Right forelimb (tissue), 1 donor: ENCODE results near the gene SYNM.

ENCODE experiments used
- DNase-seq: peaks from one replicate; pipeline ENCODE4 v3.0.0-alpha.2; 2018

SYNM gene

DNA sequence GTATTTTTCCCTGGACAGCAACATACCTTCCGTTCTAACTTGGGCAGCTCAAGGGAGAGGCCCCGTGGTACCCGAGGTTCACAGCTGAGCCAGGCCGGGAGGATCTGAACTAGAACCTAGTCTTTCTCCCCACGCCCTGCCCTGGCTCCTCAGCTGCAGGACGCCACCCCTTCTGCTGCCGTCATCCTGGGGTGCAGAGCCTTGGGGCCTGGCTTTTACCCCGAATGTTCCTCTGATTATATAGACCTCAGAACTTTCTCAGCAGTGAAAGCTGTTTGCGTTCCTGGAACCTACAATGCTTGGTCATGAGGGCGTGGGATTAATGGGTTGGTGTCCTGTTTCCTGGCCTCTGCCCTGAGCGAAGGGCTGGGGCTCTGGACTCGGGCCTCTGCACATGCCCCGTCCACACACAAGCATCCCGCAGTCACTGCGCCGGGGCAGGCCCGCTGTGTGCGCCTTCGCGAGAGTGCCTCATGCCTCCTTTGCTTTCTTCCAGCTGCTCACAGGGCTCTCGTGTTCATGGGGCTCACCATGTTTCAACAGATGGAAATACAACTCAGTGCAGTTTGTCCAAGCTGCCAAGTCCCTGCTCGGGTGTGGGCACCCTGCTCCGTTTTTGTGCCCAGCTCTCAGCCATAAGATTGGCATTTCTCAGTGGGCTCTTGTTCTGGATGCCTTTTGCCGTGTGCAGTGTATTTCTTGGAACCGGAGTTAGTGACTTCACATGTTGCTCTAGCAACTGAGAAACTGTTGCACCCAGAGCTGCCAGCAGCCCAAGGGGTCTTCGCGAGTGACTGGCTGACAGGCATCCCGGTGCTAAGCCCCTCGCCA is 20.4 kb downstream of the SYNM start:
- DNase-seq, result peak; percentile 53

DNA sequence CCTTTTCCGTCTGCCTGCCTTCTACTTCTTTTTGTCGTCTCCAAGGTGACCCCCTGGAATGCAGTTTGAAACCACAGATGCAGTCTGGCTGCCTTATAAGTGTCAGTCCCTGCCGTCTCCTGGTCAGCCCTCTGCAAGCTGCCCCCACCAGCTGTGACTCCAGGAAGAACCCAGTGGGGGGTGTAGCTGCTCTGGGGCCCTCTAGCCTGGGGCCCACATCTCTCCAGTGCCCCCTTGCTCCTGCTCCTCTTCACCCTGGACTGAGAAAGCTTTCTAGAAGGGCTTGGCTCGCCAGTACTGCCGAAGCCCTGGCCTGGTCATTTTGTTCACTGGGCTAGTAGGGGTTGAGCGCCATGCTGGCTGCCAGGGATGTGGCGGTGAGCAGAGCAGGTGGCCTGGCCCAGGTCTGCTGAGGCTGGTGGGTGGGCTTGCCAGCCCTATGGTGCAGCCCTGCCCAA is 21.3 kb downstream of the SYNM start:
- no peak for DNase-seq

GRCh38 chr15:99126930-99127329 is 22.1 kb downstream of the SYNM start:
- DNase-seq, result no peak

- DNase-seq, result no peak
These were observed 22.9 kb downstream of the SYNM start for GRCh38 chr15:99127773-99128172.

- DNase-seq, result no peak
These were observed 23.5 kb downstream of the SYNM start for GRCh38 chr15:99128411-99128810.

GRCh38 chr15:99129644-99130043 is 24.8 kb downstream of the SYNM start:
- no peak for DNase-seq

DNA sequence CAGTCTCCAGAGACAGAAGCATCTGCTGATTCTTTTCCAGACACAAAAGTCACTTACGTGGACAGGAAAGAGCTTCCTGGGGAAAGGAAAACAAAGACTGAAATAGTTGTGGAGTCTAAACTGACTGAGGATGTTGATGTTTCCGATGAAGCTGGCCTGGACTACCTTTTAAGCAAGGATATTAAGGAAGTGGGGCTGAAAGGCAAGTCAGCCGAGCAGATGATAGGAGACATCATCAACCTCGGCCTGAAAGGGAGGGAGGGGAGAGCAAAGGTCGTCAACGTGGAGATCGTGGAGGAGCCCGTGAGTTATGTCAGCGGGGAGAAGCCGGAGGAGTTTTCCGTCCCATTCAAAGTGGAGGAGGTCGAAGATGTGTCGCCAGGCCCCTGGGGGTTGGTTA is 25.4 kb downstream of the SYNM start:
- no peak for DNase-seq

DNA sequence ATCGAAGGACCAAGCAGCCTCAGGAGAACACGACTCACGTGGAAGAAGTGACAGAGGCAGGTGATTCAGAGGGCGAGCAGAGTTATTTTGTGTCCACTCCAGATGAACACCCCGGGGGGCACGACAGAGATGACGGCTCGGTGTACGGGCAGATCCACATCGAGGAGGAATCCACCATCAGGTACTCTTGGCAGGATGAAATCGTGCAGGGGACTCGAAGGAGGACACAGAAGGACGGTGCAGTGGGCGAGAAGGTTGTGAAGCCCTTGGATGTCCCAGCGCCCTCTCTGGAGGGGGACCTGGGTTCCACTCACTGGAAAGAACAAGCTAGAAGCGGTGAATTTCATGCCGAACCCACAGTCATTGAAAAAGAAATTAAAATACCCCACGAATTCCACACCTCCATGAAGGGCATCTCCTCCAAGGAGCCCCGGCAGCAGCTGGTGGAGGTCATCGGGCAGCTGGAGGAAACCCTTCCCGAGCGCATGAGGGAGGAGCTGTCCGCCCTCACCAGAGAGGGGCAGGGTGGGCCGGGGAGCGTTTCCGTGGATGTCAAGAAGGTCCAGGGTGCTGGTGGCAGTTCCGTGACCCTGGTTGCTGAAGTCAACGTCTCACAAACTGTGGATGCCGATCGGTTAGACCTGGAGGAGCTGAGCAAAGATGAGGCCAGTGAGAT is 26.0 kb downstream of the SYNM start:
- no peak for DNase-seq

GRCh38 chr15:99131441-99132023 is 26.7 kb downstream of the SYNM start:
- no peak for DNase-seq

GRCh38 chr15:99132122-99132521 is 27.2 kb downstream of the SYNM start:
- DNase-seq, result no peak

- DNase-seq, result no peak
These were observed 27.9 kb downstream of the SYNM start for GRCh38 chr15:99132634-99133287.

- no peak for DNase-seq
These were observed 29.5 kb downstream of the SYNM start for GRCh38 chr15:99134317-99134821.

DNA sequence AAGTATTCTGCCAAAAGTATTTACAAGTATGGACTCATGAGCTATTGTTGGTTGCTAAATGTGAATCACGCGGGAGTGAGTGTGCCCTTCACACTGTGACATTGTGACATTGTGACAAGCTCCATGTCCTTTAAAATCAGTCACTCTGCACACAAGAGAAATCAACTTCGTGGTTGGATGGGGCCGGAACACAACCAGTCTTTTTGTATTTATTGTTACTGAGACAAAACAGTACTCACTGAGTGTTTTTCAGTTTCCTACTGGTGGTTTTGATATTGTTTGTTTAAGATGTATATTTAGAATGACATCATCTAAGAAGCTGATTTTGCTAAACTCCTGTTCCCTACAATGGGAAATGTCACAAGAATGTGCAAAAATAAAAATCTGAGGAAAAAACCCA is 30.3 kb downstream of the SYNM start:
- DNase-seq, result no peak

- DNase-seq, result no peak
These were observed 32.2 kb downstream of the SYNM start for GRCh38 chr15:99137111-99137546.

DNA sequence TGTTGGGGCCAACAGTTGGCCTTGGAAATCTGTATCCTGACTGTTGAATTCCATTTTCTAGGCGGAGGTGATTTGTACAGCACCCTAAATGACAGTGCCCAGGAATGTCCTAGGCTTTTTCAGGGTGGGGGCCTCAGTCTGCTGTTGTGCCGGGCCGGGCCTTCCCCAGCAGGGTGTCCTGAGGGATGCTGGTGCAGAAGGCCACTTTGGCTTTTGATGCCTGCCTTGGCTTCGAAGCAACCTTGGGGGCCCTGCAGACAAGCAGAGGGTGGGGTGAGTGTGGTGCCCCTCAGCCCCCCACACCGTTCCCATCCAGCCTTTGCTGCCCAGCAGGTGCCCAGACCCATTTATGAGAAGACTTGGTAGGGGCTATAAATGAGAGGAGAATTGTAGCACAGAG is 33.0 kb downstream of the SYNM start:
- DNase-seq, result no peak

DNA sequence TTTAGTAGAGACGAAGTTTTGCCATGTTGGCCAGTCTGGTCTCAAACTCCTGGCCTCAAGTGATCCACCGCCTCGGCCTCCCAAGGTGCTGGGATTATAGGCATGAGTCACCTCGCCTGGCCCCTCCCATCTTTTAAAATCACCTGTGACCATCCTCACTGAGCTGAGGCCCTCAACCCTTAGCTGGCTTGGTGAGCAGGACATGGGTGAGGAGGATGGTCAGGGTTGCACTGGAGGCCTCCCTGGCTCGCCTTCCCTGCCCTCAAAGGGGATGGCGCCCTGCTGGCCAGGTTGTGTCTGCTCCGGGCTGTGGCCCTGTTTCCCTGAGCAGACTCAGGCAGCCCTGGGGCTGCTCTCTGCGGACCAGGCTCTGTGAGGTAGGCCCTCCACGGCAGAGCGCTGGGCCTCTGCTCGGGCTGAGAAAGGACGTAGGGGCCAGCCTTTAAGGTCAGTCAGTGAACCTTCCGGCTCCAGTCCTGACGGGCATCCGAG is 33.7 kb downstream of the SYNM start:
- no peak for DNase-seq

DNA sequence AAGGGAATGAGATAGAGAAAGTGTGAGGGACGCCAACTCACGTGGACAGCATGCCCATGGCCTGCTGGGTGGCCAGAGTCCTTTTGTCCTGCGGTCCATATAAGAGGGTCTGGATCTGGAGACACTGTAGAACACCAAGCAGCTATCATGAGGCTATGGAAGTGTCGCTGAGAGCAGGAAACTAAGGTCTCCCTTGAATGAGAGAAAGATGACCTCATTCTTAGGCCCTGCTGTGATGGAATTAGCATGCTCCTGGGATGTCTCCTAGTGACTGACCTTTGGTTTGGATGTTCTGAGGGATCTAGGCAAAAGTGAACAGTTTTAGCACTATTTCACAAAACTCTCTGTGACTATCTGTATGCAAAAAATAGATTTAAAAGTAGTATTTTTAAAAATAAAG is 34.4 kb downstream of the SYNM start:
- no peak for DNase-seq

GRCh38 chr15:99140590-99140989 is 35.7 kb downstream of the SYNM start:
- no peak for DNase-seq

GRCh38 chr15:99141943-99142342 is 37.1 kb downstream of the SYNM start:
- DNase-seq, result no peak

- no peak for DNase-seq
These were observed 37.7 kb downstream of the SYNM start for GRCh38 chr15:99142562-99142961.

- DNase-seq, result no peak
These were observed 38.4 kb downstream of the SYNM start for GRCh38 chr15:99143242-99143641.

DNA sequence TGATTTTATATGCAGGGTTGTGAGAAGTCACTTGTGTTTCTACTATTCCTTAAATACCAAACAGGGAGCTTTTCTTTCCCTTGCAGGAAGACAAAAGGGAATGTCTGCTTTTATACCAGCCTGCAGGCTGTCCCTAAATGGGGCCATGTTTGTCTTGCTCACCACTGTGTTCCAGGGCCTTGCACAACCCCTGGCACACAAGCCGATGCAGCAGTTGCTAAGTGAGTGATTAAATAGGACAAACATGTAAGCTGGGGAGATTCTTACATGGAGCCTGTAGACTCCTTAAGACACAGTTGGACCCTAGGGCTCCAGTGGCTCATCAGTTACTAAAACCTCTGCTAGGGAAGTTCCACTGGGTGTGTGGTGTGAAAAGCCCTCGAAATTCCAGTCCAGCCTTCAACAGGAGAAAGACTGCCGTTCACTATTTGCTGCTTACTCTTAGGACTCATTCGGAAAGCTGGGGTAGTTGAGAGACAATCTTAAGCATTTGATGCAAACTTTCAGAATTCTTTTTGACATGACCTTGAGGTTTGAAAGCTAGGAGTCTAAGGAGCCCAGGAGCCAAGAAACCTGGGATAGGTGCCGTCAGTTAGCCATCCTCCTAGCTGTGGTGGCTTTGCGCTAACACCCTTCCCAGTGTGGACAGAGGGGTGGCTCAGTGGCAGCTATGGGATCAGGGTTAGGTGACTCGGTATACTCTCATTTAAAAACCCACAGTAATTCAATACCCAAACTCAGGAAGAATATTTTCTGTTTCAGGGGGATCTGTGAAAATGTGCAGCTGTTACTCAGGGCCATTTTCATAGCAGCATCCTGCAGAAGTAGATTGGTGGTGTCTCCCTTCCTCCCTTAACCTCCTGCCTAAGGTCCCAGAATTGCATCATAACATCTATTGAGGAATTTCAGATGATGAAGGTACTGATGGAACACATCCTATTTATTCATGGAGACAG is 39.1 kb downstream of the SYNM start:
- DNase-seq, result no peak
